ENCODE measurements around the gene LRRC75A. TPM values are rescaled to one million over a fixed set of nuclear protein-coding genes. Genes with fewer than 3 reads are reported as not detected.
"Not testable (repeated sequence)": the region's sequence is repeated elsewhere in the genome, so short reads cannot be mapped to it uniquely, and the experiment has no call there.

Gene LRRC75A
- total and polyA plus RNA-seq, 4 donors, result 6.1 to 12.9 (median 9.5) TPM

DNA sequence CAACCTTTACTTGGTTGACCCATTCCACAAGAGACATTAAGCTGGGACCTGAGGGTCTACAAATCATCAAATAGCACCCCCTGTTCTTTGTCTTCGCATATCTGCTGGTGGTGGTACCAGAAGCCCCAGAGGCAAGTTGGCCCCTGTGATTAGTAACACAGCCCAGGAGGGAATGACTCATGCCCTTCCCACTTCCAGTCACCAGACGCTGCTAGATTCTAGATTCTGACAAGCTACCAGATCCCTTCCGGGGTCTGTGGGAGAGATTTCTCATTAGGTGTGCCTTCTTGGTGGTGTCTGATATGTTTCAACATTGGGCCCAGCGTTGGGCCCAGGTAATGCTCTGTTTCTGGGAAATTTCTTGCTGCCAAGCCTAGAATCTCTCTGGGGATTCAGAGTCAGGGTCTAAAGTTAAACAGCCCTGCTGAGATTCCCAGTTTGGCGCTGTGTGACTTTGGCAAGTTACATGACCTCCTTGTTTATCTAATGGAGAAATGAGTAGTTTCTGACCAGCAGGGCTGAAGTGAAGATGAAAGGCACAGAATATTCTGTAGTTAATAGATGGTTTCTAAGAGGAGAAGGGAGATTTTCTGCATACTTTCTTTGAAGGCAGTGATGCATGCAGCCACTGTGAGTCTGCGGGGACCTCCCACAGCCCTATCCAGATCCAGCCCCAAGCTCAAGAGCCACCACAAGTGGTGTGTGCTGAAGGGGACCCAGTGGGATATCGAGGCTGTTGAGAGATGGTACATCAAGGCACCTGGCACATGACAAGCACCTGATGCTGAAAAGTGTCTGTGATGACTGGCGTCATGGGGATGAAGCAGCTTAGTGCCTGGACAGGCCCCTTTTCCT is 72.7 kb downstream of the LRRC75A start:
- 76% methylated on average over 6 of the region's 8 CpGs for WGBS (ENCODE audit: insufficient coverage)
- Histone ChIP-seq H3K27me3 (ENCODE audit: control insufficient read depth, insufficient read depth, low read length) (no peaks in the 10 kb centered on the region), H3K27ac (ENCODE audit: low read depth, low read length) (no peak overlapping the region), H3K4me3 (ENCODE audit: low read depth, low read length) (no peak overlapping the region), H3K4me1 (ENCODE audit: control insufficient read depth, insufficient read depth, low read length) (peaks cover 14% of the 10 kb centered on the region), H3K36me3 (ENCODE audit: control insufficient read depth, insufficient read depth, low read length) (peaks cover 4% of the 10 kb centered on the region), H3K9me3 (ENCODE audit: control insufficient read depth, insufficient read depth, low read length) (no peaks in the 10 kb centered on the region)
- DNase-seq (ENCODE audit: low read depth in 4 of 6, low spot score in 6 of 6), result no peak

DNA sequence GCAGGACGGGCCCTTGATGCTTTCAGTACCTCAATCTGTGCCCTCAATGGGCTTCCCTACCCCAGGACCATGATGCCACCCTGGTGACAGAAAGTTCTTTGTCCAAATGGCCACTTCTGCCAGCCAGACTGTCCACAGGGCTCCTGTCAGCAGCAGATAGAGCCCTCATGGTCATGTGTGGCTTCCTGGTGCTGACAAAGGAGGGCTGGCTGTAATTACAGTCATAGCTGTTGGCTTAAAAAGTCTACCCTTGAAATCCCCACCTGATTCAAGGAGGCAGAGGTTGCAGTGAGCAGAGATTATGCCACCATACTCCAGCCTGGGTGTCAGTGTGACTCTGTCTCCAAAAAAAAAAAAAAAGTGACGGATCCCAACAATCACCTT is 73.3 kb downstream of the LRRC75A start:
- WGBS (ENCODE audit: insufficient coverage), result 100% methylated on average over 1 of the region's 2 CpGs
- peaks cover 4% of the 10 kb centered on the region for H3K36me3 ChIP-seq (ENCODE audit: control insufficient read depth, insufficient read depth, low read length)
- H3K9me3 ChIP-seq (ENCODE audit: control insufficient read depth, insufficient read depth, low read length), result no peaks in the 10 kb centered on the region
- no peak overlapping the region for H3K27ac ChIP-seq (ENCODE audit: low read depth, low read length)
- H3K4me1 ChIP-seq (ENCODE audit: control insufficient read depth, insufficient read depth, low read length), result peaks cover 14% of the 10 kb centered on the region
- H3K4me3 ChIP-seq (ENCODE audit: low read depth, low read length), result no peak overlapping the region
- DNase-seq (ENCODE audit: low read depth in 4 of 6, low spot score in 6 of 6), result no peak
- H3K27me3 ChIP-seq (ENCODE audit: control insufficient read depth, insufficient read depth, low read length), result no peaks in the 10 kb centered on the region

DNA sequence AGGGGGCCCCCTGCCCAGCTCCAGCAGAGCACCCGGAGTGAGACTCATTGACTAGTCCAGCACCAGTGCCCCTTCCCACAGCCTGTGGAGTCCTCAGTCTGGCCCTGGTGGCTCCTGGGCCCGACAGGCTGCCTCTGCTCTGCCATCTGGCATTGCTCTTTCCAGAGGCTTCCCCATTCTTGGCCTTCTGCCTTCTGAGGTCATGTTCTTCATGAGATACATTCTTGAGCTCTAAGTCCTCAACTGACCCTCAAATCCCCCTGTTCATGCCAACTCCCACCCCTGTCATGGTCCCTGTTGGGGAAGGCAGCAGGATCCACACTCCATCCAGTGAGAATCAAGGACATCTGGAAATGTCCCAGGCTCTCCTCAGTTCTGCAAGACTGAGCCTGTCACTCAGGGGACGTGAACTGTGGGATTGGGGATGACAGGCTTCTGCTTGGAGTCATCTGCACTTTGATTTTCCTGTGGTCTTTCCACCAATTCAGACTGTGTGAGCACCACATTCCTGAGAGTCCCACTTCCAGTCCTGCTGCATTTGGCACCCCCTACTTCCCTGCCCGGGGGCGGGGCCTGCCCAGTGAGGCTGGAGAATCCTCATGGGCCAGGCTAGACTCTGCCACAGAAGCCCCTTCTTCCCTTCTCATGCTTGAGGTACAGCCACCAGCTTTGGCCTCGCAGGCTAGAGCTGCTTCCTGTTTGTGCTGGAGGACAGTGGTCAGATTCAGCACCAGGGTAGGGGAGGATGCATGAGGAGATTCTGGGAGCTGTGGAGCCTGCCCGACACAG is 73.9 kb downstream of the LRRC75A start:
- Histone ChIP-seq H3K36me3 (ENCODE audit: control insufficient read depth, insufficient read depth, low read length) (peaks cover 4% of the 10 kb centered on the region), H3K27me3 (ENCODE audit: control insufficient read depth, insufficient read depth, low read length) (no peaks in the 10 kb centered on the region), H3K9me3 (ENCODE audit: control insufficient read depth, insufficient read depth, low read length) (no peaks in the 10 kb centered on the region), H3K27ac (ENCODE audit: low read depth, low read length) (no peak overlapping the region), H3K4me1 (ENCODE audit: control insufficient read depth, insufficient read depth, low read length) (peaks cover 14% of the 10 kb centered on the region), H3K4me3 (ENCODE audit: low read depth, low read length) (no peak overlapping the region)
- DNase-seq (ENCODE audit: low read depth in 4 of 6, low spot score in 6 of 6), result no peak
- 70% methylated on average over 4 of the region's 7 CpGs for WGBS (ENCODE audit: insufficient coverage)

DNA sequence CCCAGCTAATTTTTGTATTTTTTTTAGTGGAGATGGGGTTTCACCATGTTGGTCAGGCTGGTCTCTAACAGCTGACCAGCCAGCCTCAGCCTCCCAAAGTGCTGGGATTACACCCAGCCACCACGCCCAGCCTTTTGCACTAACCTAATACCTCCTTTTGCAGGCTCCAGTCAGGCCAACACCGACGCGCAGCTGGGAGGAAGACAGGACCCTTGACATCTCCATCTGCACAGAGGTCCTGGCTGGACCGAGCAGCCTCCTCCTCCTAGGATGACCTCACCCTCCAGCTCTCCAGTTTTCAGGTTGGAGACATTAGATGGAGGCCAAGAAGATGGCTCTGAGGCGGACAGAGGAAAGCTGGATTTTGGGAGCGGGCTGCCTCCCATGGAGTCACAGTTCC is 74.6 kb downstream of the LRRC75A start:
- no peak overlapping the region for H3K27ac ChIP-seq (ENCODE audit: low read depth, low read length)
- no peaks in the 10 kb centered on the region for H3K9me3 ChIP-seq (ENCODE audit: control insufficient read depth, insufficient read depth, low read length)
- 97% methylated on average over 6 of the region's 7 CpGs for WGBS (ENCODE audit: insufficient coverage)
- peaks cover 14% of the 10 kb centered on the region for H3K4me1 ChIP-seq (ENCODE audit: control insufficient read depth, insufficient read depth, low read length)
- DNase-seq (ENCODE audit: low read depth in 4 of 6, low spot score in 6 of 6), result no peak
- no peak overlapping the region for H3K4me3 ChIP-seq (ENCODE audit: low read depth, low read length)
- peaks cover 4% of the 10 kb centered on the region for H3K36me3 ChIP-seq (ENCODE audit: control insufficient read depth, insufficient read depth, low read length)
- no peaks in the 10 kb centered on the region for H3K27me3 ChIP-seq (ENCODE audit: control insufficient read depth, insufficient read depth, low read length)

DNA sequence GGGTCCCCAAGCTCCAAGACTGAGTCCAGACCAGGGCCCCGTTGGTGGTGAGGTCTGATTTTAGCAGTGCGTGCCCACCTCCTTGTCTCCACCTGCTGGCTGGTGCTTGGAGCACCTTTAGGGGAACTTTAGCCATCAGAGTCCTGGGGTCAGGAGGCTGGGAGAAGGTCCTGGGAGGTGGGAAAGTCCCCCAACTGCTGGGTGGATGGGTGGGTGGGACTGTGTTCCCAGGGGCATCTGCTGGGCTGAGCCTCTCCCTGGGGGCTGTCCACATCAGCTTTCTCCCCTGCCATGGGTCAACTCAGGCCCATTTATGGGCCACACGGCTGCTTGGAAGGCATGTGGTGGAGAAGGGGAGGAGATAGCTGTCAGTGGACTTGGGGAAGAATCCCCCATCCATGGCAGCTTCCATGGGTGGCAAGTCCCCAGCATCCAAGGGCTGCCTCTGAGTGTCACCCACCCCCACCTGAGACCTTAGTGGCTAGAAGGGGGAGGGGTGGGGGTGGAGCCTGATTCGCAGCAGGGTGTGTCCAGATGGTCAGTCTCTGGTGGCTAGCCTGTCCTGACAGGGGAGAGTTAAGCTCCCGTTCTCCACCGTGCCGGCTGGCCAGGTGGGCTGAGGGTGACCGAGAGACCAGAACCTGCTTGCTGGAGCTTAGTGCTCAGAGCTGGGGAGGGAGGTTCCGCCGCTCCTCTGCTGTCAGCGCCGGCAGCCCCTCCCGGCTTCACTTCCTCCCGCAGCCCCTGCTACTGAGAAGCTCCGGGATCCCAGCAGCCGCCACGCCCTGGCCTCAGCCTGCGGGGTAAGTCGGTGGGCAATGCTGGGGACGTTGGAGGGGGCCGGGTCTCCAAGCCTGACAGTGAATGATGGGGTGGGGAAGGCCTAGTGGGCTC is 76.7 kb downstream of the LRRC75A start, which contains the start of gene TRPV2:
TRPV2 (plus strand) TSS at position 541 of the 894 bp plus-strand sequence. CDS start 2,098 bp downstream, outside the sequence.
- Histone ChIP-seq H3K4me3 (ENCODE audit: low read depth, low read length) (peak within 1 kb of the TSS; percentile 28), H3K36me3 (ENCODE audit: control insufficient read depth, insufficient read depth, low read length) (peaks cover 4% of the 10 kb centered on the region), H3K27ac (ENCODE audit: low read depth, low read length) (no peak within 1 kb of the TSS), H3K4me1 (ENCODE audit: control insufficient read depth, insufficient read depth, low read length) (peaks cover 14% of the 10 kb centered on the region), H3K27me3 (ENCODE audit: control insufficient read depth, insufficient read depth, low read length) (no peaks in the 10 kb centered on the region), H3K9me3 (ENCODE audit: control insufficient read depth, insufficient read depth, low read length) (no peaks in the 10 kb centered on the region)
- peak in 1 of 6 donors; percentile 14 for DNase-seq (ENCODE audit: low read depth in 4 of 6, low spot score in 6 of 6)
- WGBS (ENCODE audit: insufficient coverage), result 17% methylated on average over 14 of the region's 21 CpGs

DNA sequence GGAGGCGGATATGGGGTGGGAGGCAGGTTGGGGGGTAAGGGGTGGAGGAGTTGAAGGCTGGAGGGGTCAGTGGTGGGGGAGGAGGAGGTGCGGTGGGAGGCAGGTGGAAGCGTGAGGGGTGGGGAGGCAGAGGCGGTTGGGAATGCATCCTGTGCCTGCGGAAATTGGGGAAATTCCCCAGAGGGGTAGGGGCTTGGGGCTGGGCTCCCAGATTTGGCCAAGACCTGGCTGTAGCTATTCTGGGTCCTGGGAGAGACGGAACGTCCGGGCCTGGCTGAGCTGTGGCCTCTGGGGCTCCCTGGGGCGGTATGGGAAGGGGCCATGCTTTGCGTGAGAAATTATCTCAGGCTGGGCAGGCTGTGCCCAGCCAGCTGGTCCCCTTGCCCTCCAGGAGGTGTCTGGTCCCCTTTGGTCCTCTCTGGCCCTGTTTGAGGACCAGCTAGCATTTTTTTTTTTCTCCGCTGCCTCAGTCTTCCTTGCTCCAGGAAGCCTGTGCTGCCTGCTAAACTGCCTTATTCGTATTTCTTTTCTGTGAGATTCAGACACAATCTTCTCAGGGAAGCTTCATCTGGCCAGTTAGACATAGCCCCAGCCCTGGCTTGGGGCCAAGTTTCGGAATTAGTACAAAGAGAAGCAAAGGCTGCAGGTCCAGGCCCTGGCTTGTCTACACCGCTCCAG is 83.9 kb downstream of the LRRC75A start:
- Histone ChIP-seq H3K4me3 (ENCODE audit: low read depth, low read length) (no peak overlapping the region), H3K36me3 (ENCODE audit: control insufficient read depth, insufficient read depth, low read length) (no peaks in the 10 kb centered on the region), H3K27ac (ENCODE audit: low read depth, low read length) (peak overlapping the region; percentile 69), H3K9me3 (ENCODE audit: control insufficient read depth, insufficient read depth, low read length) (no peaks in the 10 kb centered on the region), H3K27me3 (ENCODE audit: control insufficient read depth, insufficient read depth, low read length) (no peaks in the 10 kb centered on the region), H3K4me1 (ENCODE audit: control insufficient read depth, insufficient read depth, low read length) (peaks cover 18% of the 10 kb centered on the region)
- WGBS (ENCODE audit: insufficient coverage), result 20% methylated on average over 14 of the region's 14 CpGs
- peak in 4 of 6 donors; percentile 35 to 79 (median 66) for DNase-seq (ENCODE audit: low read depth in 4 of 6, low spot score in 6 of 6)

DNA sequence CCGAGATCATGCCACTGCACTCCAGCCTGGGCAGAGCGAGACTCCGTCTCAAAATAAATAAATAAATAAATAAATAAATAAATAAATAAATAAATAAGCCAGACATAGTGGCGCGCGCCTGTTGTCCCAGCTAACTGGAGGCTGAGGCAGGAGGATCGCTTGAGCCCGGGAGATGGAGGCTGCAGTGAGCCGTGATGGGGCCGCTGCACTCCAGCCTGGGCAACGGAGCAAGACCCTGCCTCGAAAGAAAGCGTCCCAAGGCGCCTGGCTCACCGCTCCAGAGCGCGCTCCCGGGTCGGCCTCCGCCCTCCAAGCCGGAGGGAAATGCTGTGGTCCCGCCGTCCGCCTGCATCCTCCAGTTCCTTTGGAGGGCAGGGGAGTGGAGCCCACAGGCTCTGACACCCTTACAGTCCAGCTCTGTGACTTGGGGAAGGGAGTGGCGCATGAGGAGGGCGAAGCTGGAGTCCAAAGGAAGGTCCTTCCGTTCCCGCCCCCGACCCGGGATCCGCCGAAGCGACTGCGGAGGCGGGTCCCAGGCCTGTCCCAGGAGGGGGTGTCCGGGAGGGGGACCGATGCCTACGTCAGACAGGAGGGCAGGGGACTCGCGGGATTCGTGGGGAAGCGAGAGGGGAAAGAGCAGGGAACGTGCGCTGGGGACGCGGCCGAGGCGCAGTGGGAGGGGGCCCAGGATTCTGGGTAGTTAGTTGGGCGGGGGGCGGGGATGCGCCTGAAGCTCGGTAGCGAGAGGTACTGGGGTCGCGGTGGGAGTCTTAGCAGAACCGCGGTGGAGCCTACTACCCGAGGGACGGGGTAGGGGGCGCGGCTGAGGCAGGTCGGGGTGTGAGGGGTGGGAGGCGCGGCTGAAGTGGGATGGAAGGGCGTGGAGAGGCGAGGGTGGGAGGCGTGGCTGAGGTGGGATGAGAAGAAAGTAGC is 85.0 kb downstream of the LRRC75A start:
- Histone ChIP-seq H3K4me1 (ENCODE audit: control insufficient read depth, insufficient read depth, low read length) (peaks cover 18% of the 10 kb centered on the region), H3K27ac (ENCODE audit: low read depth, low read length) (peak overlapping the region; percentile 69), H3K27me3 (ENCODE audit: control insufficient read depth, insufficient read depth, low read length) (no peaks in the 10 kb centered on the region), H3K36me3 (ENCODE audit: control insufficient read depth, insufficient read depth, low read length) (no peaks in the 10 kb centered on the region), H3K4me3 (ENCODE audit: low read depth, low read length) (peak overlapping the region; percentile 65), H3K9me3 (ENCODE audit: control insufficient read depth, insufficient read depth, low read length) (no peaks in the 10 kb centered on the region)
- WGBS (ENCODE audit: insufficient coverage), result 6% methylated on average over 61 of the region's 67 CpGs
- DNase-seq (ENCODE audit: low read depth in 4 of 6, low spot score in 6 of 6), result peak in 3 of 6 donors; percentile 29 to 77 (median 76)

DNA sequence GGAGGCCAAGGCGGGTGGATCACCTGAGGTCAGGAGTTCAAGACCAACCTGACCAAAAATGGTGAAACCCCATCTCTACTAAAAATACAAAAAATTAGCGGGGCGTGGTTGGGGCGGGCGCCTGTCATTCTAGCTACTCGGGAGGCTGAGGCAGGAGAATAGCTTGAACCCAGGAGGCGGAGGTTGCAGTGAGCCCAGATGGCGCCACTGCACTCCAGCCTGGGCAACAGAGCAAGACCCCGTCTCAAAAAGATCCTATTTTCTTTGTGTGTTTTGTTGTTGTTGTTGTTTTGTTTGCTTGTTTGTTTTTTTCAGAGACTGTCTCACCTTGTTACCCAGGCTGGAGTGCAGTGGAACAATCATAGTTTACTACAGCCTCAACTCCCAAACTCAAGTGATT is 88.1 kb downstream of the LRRC75A start:
- H3K4me1 ChIP-seq (ENCODE audit: control insufficient read depth, insufficient read depth, low read length), result peaks cover 18% of the 10 kb centered on the region
- not testable (repeated sequence) for H3K27me3 ChIP-seq (ENCODE audit: control insufficient read depth, insufficient read depth, low read length); H3K4me3 ChIP-seq (ENCODE audit: low read depth, low read length); DNase-seq (ENCODE audit: low read depth in 4 of 6, low spot score in 6 of 6); H3K9me3 ChIP-seq (ENCODE audit: control insufficient read depth, insufficient read depth, low read length); H3K36me3 ChIP-seq (ENCODE audit: control insufficient read depth, insufficient read depth, low read length); H3K27ac ChIP-seq (ENCODE audit: low read depth, low read length)
- 94% methylated on average over 6 of the region's 9 CpGs for WGBS (ENCODE audit: insufficient coverage)
